GM23338 (cell line): ENCODE measurements around the gene TFAP2E. TPM values are rescaled to one million over a fixed set of nuclear protein-coding genes. Genes with fewer than 3 reads are reported as not detected.

Experiments used
- ATAC-seq: fragments of 200-7000 bp; cut with Tn5 transposase; 3 replicates; pipeline ENCODE4 v1.9.1; 2020
- DNase-seq: peaks from one replicate; pipeline ENCODE4 v3.0.0-alpha.2; 2015; ENCODE audit warnings: low spot score
- H2AFZ ChIP-seq: fragments of 200-600 bp; sonication (generic); 2 replicates; pipeline ENCODE4 v1.8.0; 2016; ENCODE audit warnings: antibody characterized with exemption, mild to moderate bottlenecking, moderate library complexity
- H3F3A ChIP-seq: fragments of 200-600 bp; sonication (generic); replicated peaks from 2 replicates; pipeline ENCODE4 v1.8.0; 2017; ENCODE audit warnings: antibody characterized with exemption, mixed run types, low read depth
- H3K27ac ChIP-seq: fragments of 200-600 bp; sonication (generic); 2 replicates; pipeline ENCODE4 v1.6.1; 2016; ENCODE audit warnings: low read depth
- H3K27me3 ChIP-seq: fragments of 200-600 bp; sonication (generic); 2 replicates; pipeline ENCODE4 v1.8.0; 2016; ENCODE audit warnings: mild to moderate bottlenecking, mixed run types, moderate library complexity; ENCODE audit not compliant: insufficient read depth
- H3K36me3 ChIP-seq: fragments of 200-600 bp; sonication (generic); 2 replicates; pipeline ENCODE4 v1.8.0; 2016; ENCODE audit warnings: mild to moderate bottlenecking; ENCODE audit not compliant: insufficient read depth
- H3K4me1 ChIP-seq: fragments of 200-600 bp; sonication (generic); 2 replicates; pipeline ENCODE4 v1.8.0; 2016; ENCODE audit warnings: mild to moderate bottlenecking, moderate library complexity; ENCODE audit not compliant: insufficient read depth
- H3K4me2 ChIP-seq: fragments of 200-600 bp; sonication (generic); 2 replicates; pipeline ENCODE4 v1.7.1; 2017; ENCODE audit warnings: mixed run types
- H3K4me3 ChIP-seq: fragments of 200-600 bp; sonication (generic); 2 replicates; pipeline ENCODE4 v1.6.1; 2016; ENCODE audit warnings: mixed run types
- H3K79me2 ChIP-seq: fragments of 200-600 bp; sonication (generic); replicated peaks from 2 replicates; pipeline ENCODE4 v1.8.0; 2017; ENCODE audit warnings: mild to moderate bottlenecking; ENCODE audit not compliant: insufficient read depth
- H3K9me2 ChIP-seq: fragments of 200-600 bp; sonication (generic); 2 replicates; pipeline ENCODE4 v1.8.0; 2017; ENCODE audit not compliant: insufficient read depth
- H4K20me1 ChIP-seq: fragments of 200-600 bp; sonication (generic); replicated peaks from 2 replicates; pipeline ENCODE4 v1.8.0; 2017; ENCODE audit warnings: mild to moderate bottlenecking; ENCODE audit not compliant: insufficient read depth
- H3K27ac Mint-ChIP-seq: 2 replicates; pipeline ENCODE4 v1.8.0; 2020; ENCODE audit warnings: inconsistent platforms, mild to moderate bottlenecking, moderate library complexity, mixed read lengths
- H3K27me3 Mint-ChIP-seq: 3 replicates; pipeline ENCODE4 v1.8.0; 2022; ENCODE audit warnings: low read depth, mild to moderate bottlenecking, moderate library complexity, mixed read lengths, inconsistent platforms; ENCODE audit not compliant: insufficient read depth, poor library complexity
- H3K36me3 Mint-ChIP-seq: 3 replicates; pipeline ENCODE4 v1.8.0; 2021; ENCODE audit warnings: low read depth, mild to moderate bottlenecking, inconsistent platforms, moderate library complexity, mixed read lengths
- H3K4me1 Mint-ChIP-seq: 3 replicates; pipeline ENCODE4 v1.8.0; 2020; ENCODE audit warnings: mild to moderate bottlenecking, inconsistent platforms, mixed read lengths
- H3K4me3 Mint-ChIP-seq: 3 replicates; pipeline ENCODE4 v1.8.0; 2021; ENCODE audit warnings: moderate library complexity, mild to moderate bottlenecking, inconsistent platforms, mixed read lengths
- H3K9me3 Mint-ChIP-seq: 3 replicates; pipeline ENCODE4 v1.8.0; 2020; ENCODE audit warnings: moderate library complexity, mild to moderate bottlenecking, inconsistent platforms, mixed read lengths
- CREB1 ChIP-seq: fragments of 250-450 bp; sonication (Bioruptor Pico); IDR thresholded peaks from 2 replicates; pipeline ENCODE4 v1.5.0; 2020; ENCODE audit warnings: low read depth, mild to moderate bottlenecking, moderate library complexity
- EZH2phosphoT487 ChIP-seq: fragments of 200-600 bp; sonication (generic); IDR thresholded peaks from one replicate; pipeline ENCODE4 v1.8.1; 2018; ENCODE audit warnings: antibody characterized with exemption; ENCODE audit not compliant: unreplicated experiment
- JUNB ChIP-seq: IDR thresholded peaks from one replicate; pipeline ENCODE4 v1.6.1; 2016; ENCODE audit warnings: antibody characterized with exemption; ENCODE audit not compliant: unreplicated experiment
- NANOG ChIP-seq: IDR thresholded peaks from 2 replicates; pipeline ENCODE4 v1.6.1; 2016; ENCODE audit warnings: antibody characterized with exemption, borderline replicate concordance
- STAT1 ChIP-seq: IDR thresholded peaks from one replicate; pipeline ENCODE4 v1.6.1; 2016; ENCODE audit warnings: antibody characterized with exemption; ENCODE audit not compliant: unreplicated experiment
- ZNF114 ChIP-seq: fragments of 250-450 bp; sonication (Bioruptor Pico); IDR thresholded peaks from 2 replicates; pipeline ENCODE4 v1.5.0; 2020; ENCODE audit warnings: mild to moderate bottlenecking, moderate library complexity
- ZNF331 ChIP-seq: fragments of 250-450 bp; sonication (Bioruptor Pico); IDR thresholded peaks from 2 replicates; pipeline ENCODE4 v1.5.0; 2020; ENCODE audit warnings: low read depth, mild to moderate bottlenecking, moderate library complexity
- polyA plus RNA-seq: library from polyadenylated mRNA; unstranded; fragments of >200 nt; fragmentation: Nextera tagmentation; extraction: Ambion mirVana; gene quantifications from 2 replicates; pipeline ENCODE4 v1.2.1, GENCODE V29; 2016
- total RNA-seq: library from RNA; depleted of rRNA; stranded (reverse); fragments of >200 nt; shearing (Covaris generic); gene quantifications from 2 replicates; pipeline ENCODE4 v1.2.3, GENCODE V29; 2014
- TF ChIP-seq, protein P1 (sequence below): IDR thresholded peaks from one replicate; pipeline ENCODE4 v1.6.1; 2018; ENCODE audit warnings: antibody characterized with exemption; ENCODE audit not compliant: unreplicated experiment
- TF ChIP-seq, protein P2 (sequence below), 2 experiments: fragments of 200-600 bp in 1 of 2; sonication (generic) in 1 of 2; conservative IDR thresholded peaks; 2 replicates each; pipeline versions ENCODE4 v1.5.1 to v1.6.1; 2016 to 2017; ENCODE audit warnings: antibody characterized with exemption in 2 of 2, low read depth in 2 of 2, mild to moderate bottlenecking in 2 of 2, moderate library complexity in 1 of 2
- TF ChIP-seq, protein P3 (sequence below): IDR thresholded peaks from 2 replicates; pipeline ENCODE4 v1.6.1; 2016; ENCODE audit warnings: antibody characterized with exemption
- TF ChIP-seq, protein P4 (sequence below): fragments of 250-450 bp; sonication (Bioruptor Pico); IDR thresholded peaks from 2 replicates; pipeline ENCODE4 v1.5.0; 2020; ENCODE audit warnings: mild to moderate bottlenecking, moderate library complexity

TFAP2E gene
- total and polyA plus RNA-seq, 2 experiments from 2014 or later, result 0.34 to 1.4 TPM

DNA sequence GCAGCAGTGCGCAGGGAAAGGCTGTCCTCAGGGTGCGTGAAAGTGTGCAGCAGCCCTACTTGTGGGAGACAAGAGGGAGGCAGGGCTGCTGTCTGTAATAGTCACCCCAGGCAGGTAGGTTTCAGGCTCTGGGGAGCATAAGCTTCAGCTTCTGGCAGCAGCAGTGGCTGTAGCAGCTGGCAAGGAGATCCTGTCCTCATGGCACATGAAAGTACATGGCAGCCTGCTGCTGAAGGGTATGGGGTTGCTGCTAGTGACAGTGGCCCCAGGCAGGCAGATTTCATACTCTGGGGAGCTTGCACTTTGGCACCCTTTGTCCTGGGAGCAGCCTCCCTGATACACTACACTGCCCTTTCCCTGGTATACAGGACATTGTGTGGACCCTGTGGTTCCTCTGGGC, 42.2 kb upstream of the TFAP2E start (continued):
- TF ChIP-seq, protein P1, sequence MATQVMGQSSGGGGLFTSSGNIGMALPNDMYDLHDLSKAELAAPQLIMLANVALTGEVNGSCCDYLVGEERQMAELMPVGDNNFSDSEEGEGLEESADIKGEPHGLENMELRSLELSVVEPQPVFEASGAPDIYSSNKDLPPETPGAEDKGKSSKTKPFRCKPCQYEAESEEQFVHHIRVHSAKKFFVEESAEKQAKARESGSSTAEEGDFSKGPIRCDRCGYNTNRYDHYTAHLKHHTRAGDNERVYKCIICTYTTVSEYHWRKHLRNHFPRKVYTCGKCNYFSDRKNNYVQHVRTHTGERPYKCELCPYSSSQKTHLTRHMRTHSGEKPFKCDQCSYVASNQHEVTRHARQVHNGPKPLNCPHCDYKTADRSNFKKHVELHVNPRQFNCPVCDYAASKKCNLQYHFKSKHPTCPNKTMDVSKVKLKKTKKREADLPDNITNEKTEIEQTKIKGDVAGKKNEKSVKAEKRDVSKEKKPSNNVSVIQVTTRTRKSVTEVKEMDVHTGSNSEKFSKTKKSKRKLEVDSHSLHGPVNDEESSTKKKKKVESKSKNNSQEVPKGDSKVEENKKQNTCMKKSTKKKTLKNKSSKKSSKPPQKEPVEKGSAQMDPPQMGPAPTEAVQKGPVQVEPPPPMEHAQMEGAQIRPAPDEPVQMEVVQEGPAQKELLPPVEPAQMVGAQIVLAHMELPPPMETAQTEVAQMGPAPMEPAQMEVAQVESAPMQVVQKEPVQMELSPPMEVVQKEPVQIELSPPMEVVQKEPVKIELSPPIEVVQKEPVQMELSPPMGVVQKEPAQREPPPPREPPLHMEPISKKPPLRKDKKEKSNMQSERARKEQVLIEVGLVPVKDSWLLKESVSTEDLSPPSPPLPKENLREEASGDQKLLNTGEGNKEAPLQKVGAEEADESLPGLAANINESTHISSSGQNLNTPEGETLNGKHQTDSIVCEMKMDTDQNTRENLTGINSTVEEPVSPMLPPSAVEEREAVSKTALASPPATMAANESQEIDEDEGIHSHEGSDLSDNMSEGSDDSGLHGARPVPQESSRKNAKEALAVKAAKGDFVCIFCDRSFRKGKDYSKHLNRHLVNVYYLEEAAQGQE, result no peak
- TF ChIP-seq NANOG, result no peak

DNA sequence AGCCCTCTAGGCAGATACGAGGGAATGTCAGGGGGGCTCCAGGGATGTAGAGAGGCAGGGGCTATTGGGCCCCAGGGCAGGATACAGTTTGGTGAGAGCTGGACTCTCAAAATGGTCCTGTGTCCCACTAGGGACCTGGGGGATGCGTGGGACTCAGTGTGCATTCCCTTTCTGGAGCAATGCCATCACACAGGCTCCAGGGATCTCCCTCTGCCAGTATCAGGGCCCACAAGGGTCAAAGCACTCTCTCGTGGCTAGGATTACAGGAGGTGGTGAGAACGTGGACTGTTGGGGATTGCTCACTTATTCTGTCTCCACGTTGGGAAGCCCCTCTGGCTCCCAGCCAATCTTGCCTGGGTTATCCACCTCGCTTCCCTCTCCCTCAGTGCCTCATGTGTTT, 41.7 kb upstream of the TFAP2E start:
- peaks cover 3% of the 10 kb centered on the region for H3K27me3 Mint-ChIP-seq
- H3K4me3 Mint-ChIP-seq, result no peak overlapping the region
- H3K9me3 Mint-ChIP-seq, result peaks cover 37% of the 10 kb centered on the region; the same call in 2 of the 3 replicates
- H3K36me3 ChIP-seq, result peaks cover 12% of the 10 kb centered on the region
- no peak overlapping the region for H3K4me3 ChIP-seq
- H3K27ac ChIP-seq, result no peak overlapping the region
- H3K4me1 Mint-ChIP-seq, result peaks cover 25% of the 10 kb centered on the region
- H3K27me3 ChIP-seq, result no peaks in the 10 kb centered on the region
- peaks cover 70% of the 10 kb centered on the region for H3K36me3 Mint-ChIP-seq
- ATAC-seq (no peak), DNase-seq (no peak)
- H3F3A ChIP-seq, result no peaks in the 10 kb centered on the region
- no peaks in the 10 kb centered on the region for H3K9me2 ChIP-seq
- peaks cover 47% of the 10 kb centered on the region for H3K79me2 ChIP-seq
- H2AFZ ChIP-seq, result no peak overlapping the region
- no peak overlapping the region for H3K4me2 ChIP-seq
- H3K27ac Mint-ChIP-seq, result no peak overlapping the region
- no peaks in the 10 kb centered on the region for H4K20me1 ChIP-seq
- peaks cover 28% of the 10 kb centered on the region for H3K4me1 ChIP-seq
- no peak for TF ChIP-seq NANOG
- TF ChIP-seq, protein P2, sequence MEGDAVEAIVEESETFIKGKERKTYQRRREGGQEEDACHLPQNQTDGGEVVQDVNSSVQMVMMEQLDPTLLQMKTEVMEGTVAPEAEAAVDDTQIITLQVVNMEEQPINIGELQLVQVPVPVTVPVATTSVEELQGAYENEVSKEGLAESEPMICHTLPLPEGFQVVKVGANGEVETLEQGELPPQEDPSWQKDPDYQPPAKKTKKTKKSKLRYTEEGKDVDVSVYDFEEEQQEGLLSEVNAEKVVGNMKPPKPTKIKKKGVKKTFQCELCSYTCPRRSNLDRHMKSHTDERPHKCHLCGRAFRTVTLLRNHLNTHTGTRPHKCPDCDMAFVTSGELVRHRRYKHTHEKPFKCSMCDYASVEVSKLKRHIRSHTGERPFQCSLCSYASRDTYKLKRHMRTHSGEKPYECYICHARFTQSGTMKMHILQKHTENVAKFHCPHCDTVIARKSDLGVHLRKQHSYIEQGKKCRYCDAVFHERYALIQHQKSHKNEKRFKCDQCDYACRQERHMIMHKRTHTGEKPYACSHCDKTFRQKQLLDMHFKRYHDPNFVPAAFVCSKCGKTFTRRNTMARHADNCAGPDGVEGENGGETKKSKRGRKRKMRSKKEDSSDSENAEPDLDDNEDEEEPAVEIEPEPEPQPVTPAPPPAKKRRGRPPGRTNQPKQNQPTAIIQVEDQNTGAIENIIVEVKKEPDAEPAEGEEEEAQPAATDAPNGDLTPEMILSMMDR (conservative IDR thresholded peaks at IDR 0.05; ENCODE audit: low read depth in 2 of 2), result no peak
- TF ChIP-seq STAT1, result no peak
- TF ChIP-seq EZH2phosphoT487, result no peak
- TF ChIP-seq, protein P3, sequence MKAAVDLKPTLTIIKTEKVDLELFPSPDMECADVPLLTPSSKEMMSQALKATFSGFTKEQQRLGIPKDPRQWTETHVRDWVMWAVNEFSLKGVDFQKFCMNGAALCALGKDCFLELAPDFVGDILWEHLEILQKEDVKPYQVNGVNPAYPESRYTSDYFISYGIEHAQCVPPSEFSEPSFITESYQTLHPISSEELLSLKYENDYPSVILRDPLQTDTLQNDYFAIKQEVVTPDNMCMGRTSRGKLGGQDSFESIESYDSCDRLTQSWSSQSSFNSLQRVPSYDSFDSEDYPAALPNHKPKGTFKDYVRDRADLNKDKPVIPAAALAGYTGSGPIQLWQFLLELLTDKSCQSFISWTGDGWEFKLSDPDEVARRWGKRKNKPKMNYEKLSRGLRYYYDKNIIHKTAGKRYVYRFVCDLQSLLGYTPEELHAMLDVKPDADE, result no peak
- TF ChIP-seq CREB1 (CRISPR knock-in tag), result no peak
- no peak for TF ChIP-seq ZNF114
- TF ChIP-seq JUNB, result no peak
- TF ChIP-seq, protein P4, sequence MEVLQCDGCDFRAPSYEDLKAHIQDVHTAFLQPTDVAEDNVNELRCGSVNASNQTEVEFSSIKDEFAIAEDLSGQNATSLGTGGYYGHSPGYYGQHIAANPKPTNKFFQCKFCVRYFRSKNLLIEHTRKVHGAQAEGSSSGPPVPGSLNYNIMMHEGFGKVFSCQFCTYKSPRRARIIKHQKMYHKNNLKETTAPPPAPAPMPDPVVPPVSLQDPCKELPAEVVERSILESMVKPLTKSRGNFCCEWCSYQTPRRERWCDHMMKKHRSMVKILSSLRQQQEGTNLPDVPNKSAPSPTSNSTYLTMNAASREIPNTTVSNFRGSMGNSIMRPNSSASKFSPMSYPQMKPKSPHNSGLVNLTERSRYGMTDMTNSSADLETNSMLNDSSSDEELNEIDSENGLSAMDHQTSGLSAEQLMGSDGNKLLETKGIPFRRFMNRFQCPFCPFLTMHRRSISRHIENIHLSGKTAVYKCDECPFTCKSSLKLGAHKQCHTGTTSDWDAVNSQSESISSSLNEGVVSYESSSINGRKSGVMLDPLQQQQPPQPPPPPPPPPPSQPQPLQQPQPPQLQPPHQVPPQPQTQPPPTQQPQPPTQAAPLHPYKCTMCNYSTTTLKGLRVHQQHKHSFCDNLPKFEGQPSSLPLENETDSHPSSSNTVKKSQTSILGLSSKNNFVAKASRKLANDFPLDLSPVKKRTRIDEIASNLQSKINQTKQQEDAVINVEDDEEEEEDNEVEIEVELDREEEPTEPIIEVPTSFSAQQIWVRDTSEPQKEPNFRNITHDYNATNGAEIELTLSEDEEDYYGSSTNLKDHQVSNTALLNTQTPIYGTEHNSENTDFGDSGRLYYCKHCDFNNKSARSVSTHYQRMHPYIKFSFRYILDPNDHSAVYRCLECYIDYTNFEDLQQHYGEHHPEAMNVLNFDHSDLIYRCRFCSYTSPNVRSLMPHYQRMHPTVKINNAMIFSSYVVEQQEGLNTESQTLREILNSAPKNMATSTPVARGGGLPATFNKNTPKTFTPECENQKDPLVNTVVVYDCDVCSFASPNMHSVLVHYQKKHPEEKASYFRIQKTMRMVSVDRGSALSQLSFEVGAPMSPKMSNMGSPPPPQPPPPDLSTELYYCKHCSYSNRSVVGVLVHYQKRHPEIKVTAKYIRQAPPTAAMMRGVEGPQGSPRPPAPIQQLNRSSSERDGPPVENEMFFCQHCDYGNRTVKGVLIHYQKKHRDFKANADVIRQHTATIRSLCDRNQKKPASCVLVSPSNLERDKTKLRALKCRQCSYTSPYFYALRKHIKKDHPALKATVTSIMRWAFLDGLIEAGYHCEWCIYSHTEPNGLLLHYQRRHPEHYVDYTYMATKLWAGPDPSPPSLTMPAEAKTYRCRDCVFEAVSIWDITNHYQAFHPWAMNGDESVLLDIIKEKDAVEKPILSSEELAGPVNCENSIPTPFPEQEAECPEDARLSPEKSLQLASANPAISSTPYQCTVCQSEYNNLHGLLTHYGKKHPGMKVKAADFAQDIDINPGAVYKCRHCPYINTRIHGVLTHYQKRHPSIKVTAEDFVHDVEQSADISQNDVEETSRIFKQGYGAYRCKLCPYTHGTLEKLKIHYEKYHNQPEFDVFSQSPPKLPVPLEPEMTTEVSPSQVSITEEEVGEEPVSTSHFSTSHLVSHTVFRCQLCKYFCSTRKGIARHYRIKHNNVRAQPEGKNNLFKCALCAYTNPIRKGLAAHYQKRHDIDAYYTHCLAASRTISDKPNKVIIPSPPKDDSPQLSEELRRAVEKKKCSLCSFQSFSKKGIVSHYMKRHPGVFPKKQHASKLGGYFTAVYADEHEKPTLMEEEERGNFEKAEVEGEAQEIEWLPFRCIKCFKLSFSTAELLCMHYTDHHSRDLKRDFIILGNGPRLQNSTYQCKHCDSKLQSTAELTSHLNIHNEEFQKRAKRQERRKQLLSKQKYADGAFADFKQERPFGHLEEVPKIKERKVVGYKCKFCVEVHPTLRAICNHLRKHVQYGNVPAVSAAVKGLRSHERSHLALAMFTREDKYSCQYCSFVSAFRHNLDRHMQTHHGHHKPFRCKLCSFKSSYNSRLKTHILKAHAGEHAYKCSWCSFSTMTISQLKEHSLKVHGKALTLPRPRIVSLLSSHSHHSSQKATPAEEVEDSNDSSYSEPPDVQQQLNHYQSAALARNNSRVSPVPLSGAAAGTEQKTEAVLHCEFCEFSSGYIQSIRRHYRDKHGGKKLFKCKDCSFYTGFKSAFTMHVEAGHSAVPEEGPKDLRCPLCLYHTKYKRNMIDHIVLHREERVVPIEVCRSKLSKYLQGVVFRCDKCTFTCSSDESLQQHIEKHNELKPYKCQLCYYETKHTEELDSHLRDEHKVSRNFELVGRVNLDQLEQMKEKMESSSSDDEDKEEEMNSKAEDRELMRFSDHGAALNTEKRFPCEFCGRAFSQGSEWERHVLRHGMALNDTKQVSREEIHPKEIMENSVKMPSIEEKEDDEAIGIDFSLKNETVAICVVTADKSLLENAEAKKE, result no peak
- no peak for TF ChIP-seq ZNF331 (CRISPR knock-in tag)
